Measurements from ENCODE around the gene BET1. TPM values are rescaled to one million over a fixed set of nuclear protein-coding genes. Genes with fewer than 3 reads are reported as not detected.

The BET1 gene
- total and polyA plus RNA-seq, 9 of the 15 experiments (the other 6 are each of a cell fraction or from before 2014, with no cell fraction given) = 15.8 to 190 (median 37.8) TPM

DNA sequence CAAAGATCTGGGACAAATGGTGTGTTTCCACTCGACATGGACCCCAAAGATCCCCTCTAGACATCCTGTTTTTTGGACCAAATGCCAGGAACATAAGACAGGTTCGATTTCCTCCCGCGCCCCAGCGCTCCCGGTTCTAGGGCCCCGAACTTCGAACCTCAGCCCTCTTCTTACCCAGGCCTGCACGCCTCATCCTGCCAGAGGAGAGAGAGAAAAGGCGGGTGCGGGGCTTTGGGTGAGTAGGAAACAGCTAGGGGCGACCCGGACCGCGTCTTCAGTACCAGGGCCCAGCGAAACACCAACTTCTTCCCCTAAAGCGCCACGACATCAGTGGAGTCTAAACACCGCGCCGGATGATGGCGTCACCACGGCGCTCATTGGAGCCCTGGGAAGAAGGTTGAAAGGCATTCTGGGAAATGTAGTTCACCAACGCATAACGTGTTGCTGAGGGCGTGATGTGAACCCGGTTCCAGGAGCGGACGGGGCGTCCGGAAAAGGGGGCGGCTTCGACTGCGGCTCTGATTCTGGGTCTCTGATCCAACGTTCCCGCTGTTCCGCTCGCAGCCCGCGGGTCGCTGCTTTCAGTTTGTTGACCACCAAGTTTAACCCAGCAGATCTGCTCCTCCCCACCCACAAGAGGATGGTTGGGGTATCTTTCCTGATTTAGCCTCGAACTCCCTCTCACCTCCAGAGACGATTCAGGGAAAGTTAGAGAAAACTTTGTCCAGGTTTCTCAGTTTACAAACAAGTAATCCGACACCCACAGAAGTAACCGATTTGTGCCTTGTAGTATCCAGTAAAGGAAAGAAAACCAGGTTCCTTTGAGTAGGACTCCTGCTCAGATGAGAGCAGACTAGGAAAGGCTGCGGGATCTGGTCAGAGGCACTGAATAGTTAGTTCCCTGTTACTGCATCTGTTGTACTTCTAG is at the start of gene BET1 (continued):
- TF ChIP-seq, protein P1, sequence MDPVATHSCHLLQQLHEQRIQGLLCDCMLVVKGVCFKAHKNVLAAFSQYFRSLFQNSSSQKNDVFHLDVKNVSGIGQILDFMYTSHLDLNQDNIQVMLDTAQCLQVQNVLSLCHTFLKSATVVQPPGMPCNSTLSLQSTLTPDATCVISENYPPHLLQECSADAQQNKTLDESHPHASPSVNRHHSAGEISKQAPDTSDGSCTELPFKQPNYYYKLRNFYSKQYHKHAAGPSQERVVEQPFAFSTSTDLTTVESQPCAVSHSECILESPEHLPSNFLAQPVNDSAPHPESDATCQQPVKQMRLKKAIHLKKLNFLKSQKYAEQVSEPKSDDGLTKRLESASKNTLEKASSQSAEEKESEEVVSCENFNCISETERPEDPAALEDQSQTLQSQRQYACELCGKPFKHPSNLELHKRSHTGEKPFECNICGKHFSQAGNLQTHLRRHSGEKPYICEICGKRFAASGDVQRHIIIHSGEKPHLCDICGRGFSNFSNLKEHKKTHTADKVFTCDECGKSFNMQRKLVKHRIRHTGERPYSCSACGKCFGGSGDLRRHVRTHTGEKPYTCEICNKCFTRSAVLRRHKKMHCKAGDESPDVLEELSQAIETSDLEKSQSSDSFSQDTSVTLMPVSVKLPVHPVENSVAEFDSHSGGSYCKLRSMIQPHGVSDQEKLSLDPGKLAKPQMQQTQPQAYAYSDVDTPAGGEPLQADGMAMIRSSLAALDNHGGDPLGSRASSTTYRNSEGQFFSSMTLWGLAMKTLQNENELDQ (CRISPR knock-in tag; IDR thresholded peaks at IDR 0.05; ENCODE audit: borderline replicate concordance) = no peak
- TF ChIP-seq MNT (conservative IDR thresholded peaks at IDR 0.05) = peak; percentile 67 to 83
- no peak for TF ChIP-seq ZNF174 (CRISPR knock-in tag; IDR thresholded peaks at IDR 0.05)
- no peak for TF ChIP-seq ZNF699 (CRISPR knock-in tag; IDR thresholded peaks at IDR 0.05; ENCODE audit: insufficient replicate concordance)
- TF ChIP-seq STAT5A (IDR thresholded peaks at IDR 0.05; ENCODE audit: borderline replicate concordance, low read length) = no peak
- TF ChIP-seq ZNF282 (CRISPR knock-in tag; IDR thresholded peaks at IDR 0.05) = no peak
- TF ChIP-seq, protein P2, sequence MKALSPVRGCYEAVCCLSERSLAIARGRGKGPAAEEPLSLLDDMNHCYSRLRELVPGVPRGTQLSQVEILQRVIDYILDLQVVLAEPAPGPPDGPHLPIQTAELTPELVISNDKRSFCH (CRISPR knock-in tag; IDR thresholded peaks at IDR 0.05) = no peak
- TF ChIP-seq, protein P2 (tag; IDR thresholded peaks at IDR 0.05) = no peak
- no peak for TF ChIP-seq PCBP2 (IDR thresholded peaks at IDR 0.05; ENCODE audit: low read depth, low read length, poor library complexity, severe bottlenecking)
- TF ChIP-seq KLF10 (CRISPR knock-in tag; IDR thresholded peaks at IDR 0.05) = no peak
- no peak for TF ChIP-seq ZNF764 (CRISPR knock-in tag; IDR thresholded peaks at IDR 0.05; ENCODE audit: low read depth)
- TF ChIP-seq, protein P3, sequence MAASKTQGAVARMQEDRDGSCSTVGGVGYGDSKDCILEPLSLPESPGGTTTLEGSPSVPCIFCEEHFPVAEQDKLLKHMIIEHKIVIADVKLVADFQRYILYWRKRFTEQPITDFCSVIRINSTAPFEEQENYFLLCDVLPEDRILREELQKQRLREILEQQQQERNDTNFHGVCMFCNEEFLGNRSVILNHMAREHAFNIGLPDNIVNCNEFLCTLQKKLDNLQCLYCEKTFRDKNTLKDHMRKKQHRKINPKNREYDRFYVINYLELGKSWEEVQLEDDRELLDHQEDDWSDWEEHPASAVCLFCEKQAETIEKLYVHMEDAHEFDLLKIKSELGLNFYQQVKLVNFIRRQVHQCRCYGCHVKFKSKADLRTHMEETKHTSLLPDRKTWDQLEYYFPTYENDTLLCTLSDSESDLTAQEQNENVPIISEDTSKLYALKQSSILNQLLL (CRISPR knock-in tag; IDR thresholded peaks at IDR 0.05; ENCODE audit: borderline replicate concordance) = no peak
- 0 out of 4 replicates have a peak, but pooled peaks have one; percentile 2 to 71 for TF ChIP-seq SIN3A (IDR thresholded peaks at IDR 0.05; ENCODE audit: borderline replicate concordance in 2 of 2, control insufficient read depth in 1 of 2, low read depth in 2 of 2, low read length in 2 of 2)
- TF ChIP-seq CBFA2T3 (IDR thresholded peaks at IDR 0.05) = no peak
- 0 out of 2 replicates have a peak, but pooled peaks have one; percentile 51 for TF ChIP-seq ZBTB9 (CRISPR knock-in tag; IDR thresholded peaks at IDR 0.05)
- TF ChIP-seq U2AF2 (optimal IDR thresholded peaks at IDR 0.05; ENCODE audit: low read depth, low read length) = no peak
- no peak for TF ChIP-seq MED1 (CRISPR knock-in tag; IDR thresholded peaks at IDR 0.05; ENCODE audit: borderline replicate concordance)
- no peak for TF ChIP-seq FIP1L1 (IDR thresholded peaks at IDR 0.05; ENCODE audit: low read depth, low read length, poor library complexity, severe bottlenecking)
- TF ChIP-seq ETV5 (CRISPR knock-in tag; IDR thresholded peaks at IDR 0.05; ENCODE audit: low read depth) = 0 out of 2 replicates have a peak, but pooled peaks have one; percentile 33
